Left lobe of liver (tissue), 2 donors: ENCODE measurements around the gene PNMT. TPM values are rescaled to one million over a fixed set of nuclear protein-coding genes. Genes with fewer than 3 reads are reported as not detected.

Source experiments
- ATAC-seq: fragments of 200-7000 bp; cut with Tn5 transposase; one replicate; pipeline ENCODE4 v1.9.1; 2020; ENCODE audit warnings: mild to moderate bottlenecking, moderate library complexity
- DNase-seq: peaks from one replicate; pipeline ENCODE4 v3.0.0-alpha.2; 2020; ENCODE audit warnings: low spot score
- total RNA-seq: library from RNA; stranded (reverse); gene quantifications from one replicate; pipeline ENCODE4 v1.2.1, GENCODE V29; 2021
- donor health status: DM: no; HTN: no; CAD: no; lungs with moderate emphysema.
- donor health status: DM: no; HTN: yes; CAD: no.

Gene PNMT
- total RNA-seq, 1 donor from 2014 or later = 0.45 TPM

DNA sequence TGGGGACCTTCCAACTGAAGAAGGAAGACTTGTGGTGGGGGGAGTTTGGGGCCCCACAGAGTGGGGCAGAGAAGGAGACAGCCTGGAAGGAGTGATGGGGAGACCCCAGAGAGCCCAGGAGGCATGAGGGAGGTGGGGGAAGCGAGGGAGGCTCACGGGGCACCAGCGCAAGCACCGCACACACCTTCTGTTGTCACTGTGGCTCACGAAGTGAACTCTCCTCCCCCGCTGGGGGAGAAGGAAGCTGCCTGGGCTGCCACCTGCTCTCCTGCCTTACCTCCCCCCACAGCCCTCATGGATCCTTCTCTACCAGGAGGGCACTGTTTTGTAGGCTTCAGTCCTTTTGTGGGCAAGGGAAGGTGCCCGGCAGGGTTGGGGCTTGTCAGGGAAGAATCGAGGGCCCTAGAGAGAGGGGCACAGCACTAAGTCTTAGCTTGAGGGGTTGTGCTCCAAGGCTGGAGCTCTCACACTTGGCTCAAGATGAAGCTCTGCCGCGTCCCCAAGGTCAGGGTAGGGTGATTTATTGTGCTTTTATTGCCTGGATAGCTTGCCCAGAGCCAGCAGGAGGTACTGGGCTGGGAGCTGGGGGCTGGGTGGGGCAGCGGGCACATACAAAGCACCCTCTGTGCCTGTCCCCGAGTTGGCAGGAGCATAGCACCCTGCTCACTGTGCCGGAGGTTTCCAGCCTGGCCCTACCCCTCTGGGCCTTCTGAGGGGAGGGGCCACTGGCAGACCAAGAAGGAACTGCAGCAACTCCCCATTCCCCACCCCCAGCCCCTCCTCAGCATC lies 35.9 kb upstream of the PNMT start:
- ATAC-seq (no peak), DNase-seq (no peak)

DNA sequence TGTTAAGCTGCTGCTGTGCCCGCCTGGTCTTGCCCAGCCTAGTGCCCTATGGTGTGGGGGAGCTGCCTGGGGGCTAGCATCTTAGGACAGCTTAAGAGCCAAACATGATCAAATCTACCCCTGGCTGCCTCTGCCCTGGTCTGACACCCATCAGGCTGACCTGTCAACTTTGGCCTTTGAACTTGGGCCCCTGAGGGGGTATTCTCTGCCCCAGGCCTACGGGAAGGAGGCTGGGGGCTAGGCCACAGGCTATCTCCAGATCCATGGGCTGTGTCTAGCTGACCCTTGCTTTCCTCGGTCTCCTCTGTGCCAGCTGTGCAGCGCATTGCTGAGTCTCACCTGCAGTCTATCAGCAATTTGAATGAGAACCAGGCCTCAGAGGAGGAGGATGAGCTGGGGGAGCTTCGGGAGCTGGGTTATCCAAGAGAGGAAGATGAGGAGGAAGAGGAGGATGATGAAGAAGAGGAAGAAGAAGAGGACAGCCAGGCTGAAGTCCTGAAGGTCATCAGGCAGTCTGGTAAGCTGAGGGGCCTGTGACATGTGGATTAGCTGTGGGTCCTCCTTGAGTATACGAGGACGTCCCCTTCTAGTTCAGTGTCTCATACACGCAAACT lies 34.6 kb upstream of the PNMT start:
- no peak for DNase-seq
- no peak for ATAC-seq

DNA sequence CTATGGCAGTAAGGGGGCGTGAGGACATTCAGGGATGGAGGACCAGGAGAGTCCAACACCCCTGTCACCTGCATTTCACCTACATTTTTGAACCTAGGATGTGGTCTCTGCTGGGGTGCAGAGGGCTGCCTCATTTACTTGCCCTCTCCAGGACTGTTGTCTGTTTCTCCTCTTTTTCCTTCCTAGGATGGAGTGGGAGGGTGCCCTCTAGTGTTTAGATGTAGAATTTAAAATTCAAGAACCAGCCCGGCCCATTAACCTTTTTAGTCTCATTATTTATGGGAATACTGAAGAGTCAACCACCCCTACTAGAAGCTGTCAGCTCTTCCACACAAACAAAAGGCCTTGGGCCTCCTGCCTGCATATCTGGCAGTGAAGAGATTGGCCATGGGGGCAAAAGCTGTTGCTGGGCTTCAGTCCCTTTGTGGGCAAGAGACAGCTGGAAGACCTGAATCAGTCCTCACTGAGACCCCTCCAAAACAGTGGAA lies 33.8 kb upstream of the PNMT start:
- DNase-seq = no peak

DNA sequence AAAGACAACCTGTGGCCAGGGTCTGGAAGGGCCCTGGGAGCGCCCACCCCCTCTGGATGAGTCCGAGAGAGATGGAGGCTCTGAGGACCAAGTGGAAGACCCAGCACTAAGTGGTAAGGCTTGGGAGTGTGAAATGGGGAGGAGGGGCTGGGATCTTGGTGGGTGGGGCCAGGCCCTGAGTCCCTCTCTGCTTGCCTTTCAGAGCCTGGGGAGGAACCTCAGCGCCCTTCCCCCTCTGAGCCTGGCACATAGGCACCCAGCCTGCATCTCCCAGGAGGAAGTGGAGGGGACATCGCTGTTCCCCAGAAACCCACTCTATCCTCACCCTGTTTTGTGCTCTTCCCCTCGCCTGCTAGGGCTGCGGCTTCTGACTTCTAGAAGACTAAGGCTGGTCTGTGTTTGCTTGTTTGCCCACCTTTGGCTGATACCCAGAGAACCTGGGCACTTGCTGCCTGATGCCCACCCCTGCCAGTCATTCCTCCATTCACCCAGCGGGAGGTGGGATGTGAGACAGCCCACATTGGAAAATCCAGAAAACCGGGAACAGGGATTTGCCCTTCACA lies 32.6 kb upstream of the PNMT start:
- ATAC-seq (no peak), DNase-seq (no peak)

More for the DNA sequence above, 33.8 kb upstream of the PNMT start:
- peak; percentile 46 for ATAC-seq

DNA sequence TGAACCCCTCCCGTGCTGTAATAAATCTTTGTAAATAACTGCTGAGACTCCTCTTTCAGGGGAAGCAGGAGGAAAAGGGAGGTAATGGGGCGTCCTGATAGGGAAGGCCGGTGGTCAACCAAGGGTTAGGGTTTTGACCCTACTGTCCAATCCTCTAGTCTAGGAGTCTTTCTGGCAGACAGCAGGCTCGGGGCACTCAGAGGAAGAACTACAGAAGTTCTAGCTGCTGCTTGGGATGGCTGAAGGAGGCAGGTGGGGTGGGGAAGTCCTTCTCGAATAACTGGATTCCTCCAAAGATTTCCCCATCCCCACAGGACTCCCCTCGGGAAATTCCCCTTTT lies 31.7 kb upstream of the PNMT start:
- ATAC-seq (no peak), DNase-seq (no peak)

DNA sequence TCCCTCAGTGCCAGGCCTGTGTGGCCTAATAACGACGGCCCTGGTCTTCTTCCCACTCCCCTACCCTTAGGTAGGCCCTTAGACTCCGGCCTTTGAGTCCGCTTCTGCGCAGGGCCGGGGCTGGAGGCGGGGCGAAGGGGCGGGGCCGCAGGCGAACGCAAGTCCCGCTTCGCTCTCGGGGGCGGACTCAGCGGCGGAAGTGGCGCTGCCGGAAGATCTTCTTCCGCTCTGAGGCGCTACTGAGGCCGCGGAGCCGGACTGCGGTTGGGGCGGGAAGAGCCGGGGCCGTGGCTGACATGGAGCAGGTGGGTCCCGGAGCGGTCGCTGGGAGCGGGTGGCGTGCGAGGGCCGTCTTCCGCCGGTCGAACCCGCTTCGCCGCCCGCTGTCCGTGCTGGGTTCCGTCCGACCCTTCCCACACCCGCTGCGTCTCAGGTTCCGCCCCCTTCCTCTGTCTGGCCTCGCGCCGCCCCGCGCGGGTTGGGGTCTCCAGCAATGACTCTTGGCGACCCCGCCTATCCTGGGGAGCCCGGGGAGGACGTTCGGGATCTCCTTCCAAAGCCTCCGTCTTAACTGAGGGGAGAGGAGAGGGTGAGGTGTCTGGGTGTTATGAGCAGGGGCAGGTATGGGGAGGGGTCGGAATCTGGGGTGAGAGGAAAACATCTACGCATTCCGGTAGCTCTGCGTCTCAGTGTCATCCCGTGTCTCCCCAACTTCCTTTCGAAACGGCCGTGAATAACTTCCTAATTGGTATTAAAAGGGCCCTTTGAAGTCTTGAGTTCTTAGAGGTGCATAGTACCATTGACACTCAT lies 31.1 kb upstream of the PNMT start, which contains the start of gene STARD3:
Gene STARD3, plus strand, starts transcription at position 218 of the 810 bp plus-strand sequence. CDS start 16,388 bp downstream, outside the sequence.
- ATAC-seq (peak; percentile 95), DNase-seq (peak; percentile 94)

DNA sequence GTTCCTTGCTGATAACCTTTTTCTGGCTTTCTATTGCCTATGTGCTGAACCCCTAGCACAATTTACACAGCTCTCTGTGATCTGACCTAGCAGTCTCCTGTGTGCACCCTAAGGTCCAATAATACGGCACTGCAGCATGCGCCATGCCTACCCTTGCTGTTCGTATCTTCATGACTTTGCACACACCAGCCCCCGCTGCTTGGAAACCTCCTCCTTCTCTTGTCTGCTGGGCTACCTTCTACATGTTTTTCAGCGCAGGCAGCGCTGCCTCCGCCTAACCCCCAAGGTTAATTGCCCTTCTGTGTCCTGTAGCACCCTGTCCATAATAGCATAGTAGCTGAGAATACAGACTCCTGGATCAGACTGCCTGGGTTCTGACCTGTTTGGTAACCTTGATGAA lies 29.9 kb upstream of the PNMT start:
- ATAC-seq (no peak), DNase-seq (no peak)

DNA sequence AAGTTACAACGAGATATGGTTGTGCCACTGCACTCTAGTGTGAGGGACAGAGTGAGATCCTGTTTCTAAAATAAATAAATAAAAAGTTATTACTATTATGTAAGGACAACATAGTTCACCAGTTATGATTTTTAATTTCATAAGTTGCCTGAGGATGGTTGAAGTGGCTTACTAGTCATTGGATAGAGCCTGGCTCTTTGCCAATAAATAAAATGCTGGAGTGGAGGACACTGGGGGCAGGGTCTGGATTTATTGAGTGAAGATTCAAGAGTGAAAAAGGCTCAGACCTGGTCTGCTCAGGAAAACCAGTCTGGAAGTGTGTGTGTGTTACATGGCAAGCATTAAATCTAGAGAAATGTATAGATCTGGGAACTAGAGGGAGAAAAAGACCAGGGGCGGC lies 29.2 kb upstream of the PNMT start:
- DNase-seq (no peak), ATAC-seq (no peak)

DNA sequence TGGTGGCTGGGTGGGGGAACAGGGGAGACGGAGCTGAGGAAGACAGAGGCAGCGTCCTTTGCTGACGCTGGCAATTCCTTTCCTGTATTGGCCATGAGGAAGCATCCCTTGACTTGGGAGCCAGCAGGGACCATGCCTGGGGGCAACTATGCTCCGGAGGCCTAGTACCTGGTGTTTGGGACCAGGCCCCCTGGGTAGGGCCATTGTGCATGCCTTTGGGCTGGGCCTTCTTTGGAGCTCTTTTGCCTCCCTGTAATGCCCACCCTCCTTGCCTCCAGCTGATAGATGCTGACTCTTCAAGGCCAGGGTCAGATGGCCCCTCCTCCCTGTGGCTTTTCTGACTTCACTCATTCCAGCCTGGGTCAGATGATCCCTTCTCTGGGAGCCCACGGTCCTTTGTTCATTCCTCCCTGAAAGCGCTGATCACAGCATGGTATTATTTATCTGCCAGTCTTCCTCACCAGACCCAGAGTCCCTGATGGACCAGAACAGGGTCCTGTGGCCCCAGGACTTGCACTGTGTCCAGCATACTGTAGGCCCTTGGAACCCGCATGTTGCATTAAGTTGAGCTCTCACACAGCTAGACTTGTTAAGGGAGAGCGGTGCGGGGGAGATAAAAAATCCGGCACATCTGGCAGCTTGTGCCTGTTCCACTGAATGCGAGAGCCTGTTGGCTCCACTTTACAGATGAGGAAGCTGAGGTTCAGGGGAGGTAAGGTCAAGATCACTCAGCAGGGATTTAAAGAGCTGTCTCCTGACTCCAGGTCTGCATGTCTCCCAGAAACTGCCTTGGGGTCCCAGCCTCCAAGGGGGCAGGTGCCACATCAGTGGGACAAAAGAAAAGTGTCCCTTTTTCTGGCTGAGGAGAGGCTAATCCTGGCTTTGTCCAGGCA lies 28.4 kb upstream of the PNMT start:
- ATAC-seq = no peak

DNA sequence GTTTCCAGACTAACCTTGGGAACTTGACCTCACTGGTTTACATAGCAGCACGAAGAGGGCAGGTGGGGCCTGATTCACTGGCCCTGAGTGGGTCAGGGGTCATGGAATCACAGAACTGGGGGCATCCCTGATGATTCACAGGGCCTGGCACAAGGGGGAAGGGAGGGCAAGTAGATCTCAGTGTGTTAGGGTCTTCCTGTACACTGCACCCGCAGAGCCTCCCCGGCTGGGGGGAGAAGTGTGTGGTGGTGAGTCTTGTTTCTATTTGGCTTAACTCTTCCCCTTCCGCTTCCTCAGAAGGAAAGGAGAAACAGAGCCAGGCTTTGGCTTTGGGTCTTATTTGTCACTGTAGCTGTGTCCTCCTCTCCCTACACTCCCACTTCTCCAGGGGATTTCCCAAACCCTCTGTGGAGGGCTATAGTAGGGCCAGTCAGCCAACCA lies 27.6 kb upstream of the PNMT start:
- ATAC-seq = no peak
- DNase-seq = no peak

More for the DNA sequence above, 28.4 kb upstream of the PNMT start:
- no peak for DNase-seq

DNA sequence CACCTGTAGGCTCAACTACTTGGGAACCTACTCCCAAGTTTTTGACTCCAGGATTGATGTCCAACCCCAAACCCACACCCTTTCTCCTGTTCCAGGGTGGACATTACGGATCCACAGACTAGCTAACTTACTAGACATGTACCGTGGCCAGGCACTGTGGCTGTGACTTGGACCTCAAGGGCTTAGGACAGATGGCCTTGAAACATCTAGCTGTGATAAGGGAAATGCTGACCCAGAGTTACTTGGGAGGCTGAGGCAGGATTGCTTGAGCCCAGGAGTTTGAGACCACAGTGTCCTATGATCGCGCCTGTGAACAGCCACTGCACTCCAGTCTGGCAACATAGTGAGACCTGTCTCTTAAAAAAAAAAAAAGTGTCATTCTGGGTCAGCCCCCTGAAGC lies 27.2 kb upstream of the PNMT start:
- ATAC-seq (no peak), DNase-seq (no peak)

DNA sequence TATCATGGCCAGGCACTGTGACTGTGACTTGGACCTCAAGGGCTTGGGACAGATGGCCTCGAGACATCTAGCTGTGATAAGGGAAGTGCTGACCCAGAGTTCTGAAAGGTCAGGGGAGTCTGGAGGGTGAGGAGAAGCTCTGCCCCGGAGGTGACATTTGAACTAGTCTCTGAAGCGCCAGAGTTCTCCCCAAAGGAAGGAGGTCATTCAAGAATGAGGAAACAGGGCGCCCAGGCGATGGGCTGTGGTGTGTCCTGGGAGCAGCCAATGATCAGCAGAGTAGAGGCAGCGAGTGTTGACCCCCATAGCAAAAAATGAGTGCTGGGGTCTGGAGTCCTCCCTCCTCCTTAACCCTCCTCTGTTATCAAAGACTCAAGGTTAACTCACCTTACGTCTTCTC lies 26.4 kb upstream of the PNMT start:
- ATAC-seq = no peak

DNA sequence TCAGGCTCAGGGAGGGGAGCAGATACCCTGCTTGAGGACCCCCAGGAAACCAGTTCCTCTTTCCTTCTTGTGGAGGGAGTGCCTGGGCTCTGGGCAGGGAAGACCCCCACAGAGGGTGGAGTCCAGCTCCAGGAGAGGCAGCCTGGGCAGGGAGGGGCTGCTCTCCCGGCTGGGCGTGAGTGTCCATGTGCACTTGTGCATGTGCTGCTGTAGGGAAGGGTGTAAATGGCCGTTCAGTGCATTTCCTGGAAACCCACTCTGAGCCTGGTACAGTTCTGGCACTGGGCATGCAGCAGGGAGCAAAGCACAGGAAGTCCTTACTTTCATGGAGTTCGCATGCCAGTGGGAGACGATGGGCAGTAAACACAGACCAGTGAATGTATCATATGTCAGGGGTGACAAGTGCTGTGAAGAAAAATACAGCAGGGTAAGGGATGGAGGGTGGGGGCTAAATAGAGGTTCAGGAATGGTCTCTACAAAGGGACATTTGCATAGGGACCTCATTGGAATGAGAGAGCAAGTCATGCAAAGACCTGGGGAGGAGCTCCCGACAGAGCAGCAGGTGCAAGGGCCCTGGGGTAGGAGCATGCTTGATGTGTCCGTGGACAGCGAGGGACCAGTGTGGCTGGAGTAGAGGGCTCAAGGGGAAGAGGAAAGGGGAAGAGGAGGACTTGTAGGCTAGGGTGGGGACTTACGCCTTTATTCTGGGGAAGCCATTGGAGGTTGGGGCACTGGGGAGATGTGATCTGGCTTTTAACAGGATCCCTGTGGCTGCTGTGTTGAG lies 25.8 kb upstream of the PNMT start:
- ATAC-seq (no peak), DNase-seq (no peak)

More for the DNA sequence above, 26.4 kb upstream of the PNMT start:
- DNase-seq = no peak

DNA sequence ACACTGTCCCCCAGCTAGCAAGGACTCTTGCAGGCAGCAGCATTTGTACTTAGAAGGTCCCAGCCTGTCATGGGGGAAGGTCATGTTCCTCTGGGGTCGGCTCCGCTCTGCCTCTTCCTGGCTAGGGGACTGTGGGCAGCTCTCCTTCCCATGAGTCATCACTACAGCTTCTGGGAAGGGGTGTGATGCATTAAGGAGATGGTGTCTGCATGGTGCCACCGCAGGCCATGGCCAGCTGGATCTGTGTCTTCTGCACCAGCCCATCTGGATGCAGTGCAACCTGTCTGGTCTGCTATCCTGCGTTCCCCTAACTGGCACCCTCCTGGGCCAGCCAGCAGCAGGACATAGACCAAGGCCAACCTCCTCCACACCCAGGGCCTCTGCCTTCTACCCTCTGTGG lies 25.0 kb upstream of the PNMT start:
- ATAC-seq = no peak
- no peak for DNase-seq

DNA sequence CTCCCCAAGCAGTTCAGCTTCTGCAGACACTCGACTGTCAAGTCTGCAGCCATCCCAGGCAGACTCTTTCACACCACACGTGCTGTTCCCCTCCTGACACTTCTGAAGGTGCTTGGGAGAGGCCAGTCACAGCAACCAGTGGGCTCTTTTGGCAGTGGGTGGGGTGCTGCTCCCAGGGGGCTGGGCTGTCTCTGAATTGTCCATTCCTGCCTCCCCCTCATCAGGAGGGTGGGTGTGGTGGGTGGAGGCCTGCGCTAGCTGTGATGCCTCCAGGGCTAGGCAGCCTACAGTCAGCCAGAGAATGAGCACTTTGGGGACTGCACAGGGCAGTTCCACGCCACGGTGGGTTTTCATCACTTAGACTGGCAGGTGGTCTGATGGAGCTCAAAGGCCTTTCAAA lies 21.0 kb upstream of the PNMT start:
- ATAC-seq = no peak
- no peak for DNase-seq

DNA sequence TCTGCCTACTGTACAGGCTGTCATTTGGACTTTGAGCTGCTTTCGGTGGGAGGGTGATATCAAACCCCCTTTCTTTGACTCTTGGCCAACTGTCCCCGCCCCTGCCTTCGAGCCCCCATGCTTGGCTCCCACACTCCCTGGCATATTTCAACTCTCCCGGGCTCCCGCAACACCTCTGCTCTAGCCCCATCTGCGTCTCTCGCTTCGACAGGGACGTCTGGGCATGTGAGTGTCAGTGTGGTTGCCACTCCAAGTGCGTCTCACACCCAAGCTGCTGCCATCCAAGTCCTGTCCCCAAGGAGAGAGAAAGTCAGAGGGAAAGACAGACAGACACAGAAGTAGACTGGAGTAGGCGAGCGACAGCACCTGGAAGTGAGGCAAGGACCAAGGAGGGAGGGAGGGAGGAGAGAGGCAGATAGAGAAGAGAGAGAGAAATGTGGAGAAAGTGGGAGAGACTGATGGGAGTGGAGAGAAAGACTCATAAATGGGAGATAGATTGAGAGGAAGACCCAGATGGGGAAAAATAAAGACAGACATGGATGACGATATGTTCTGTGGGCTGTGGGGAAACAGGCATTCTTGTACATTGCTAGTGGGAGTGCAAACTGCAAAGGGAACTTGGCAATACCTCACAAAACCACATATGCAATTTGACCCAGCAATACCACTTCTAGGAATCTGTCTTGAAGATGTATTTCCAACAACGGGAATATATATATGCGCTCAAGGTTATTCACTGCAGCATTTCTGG lies 19.5 kb upstream of the PNMT start:
- ATAC-seq (no peak), DNase-seq (no peak)

DNA sequence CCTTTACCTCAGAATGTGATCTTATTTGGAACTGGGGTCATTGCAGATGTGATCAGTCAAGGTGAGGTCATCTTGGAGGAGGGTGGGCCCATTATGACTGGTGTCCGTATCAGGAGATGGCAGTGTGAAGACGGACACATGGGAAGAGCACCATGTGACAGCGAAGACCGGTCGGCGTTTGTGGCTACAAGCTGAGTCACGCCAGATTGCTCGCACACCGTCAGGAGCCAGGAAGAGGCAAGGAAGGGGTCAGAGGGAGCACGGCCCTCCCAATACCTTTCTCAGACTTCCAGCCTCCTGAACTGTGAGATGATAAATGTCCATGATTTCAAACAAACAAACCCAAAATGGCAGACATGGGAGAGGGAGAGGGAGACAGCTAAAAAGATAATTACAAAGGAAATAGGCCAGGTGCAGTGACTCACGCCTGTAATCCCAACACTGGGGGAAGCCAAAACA lies 18.1 kb upstream of the PNMT start:
- DNase-seq (no peak), ATAC-seq (no peak)

DNA sequence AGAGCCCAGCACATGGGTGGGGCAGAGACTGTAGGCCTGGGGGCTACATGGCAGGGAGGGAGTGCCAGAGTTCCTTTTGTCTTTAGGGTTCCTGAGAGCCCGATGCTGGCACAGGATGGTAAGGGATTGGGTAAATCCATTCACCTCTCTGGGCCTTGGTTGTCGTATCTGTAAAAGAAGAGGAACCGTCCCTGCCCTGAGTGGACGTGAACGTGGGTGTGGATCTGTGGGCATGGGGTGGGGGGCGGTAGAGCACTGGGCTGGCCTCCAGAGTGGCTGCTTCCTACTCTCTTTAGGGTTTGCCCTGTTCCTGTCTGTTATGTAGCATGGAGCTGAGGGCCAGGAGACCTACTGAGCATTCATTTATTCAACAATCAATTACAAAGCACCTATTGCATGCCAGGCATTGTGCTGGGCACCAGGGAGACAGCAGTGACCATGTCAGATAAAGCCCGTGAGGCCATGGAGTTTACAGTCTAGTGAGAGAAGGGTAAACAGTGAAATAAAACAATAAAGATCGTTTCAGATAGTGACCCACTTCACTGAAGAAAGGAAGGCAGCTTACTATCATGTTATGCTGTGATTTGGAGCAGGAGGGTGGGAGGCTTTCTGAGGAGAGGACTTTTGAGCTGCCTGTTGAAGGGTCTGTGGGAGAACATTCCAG lies 16.2 kb upstream of the PNMT start:
- ATAC-seq = no peak
- no peak for DNase-seq
